Measurements from ENCODE around the gene LAMA3. TPM values are rescaled to one million over a fixed set of nuclear protein-coding genes. Genes with fewer than 3 reads are reported as not detected.

Gene LAMA3
- polyA plus RNA-seq, 3 donors = 2.0 to 3.2 (median 2.2) TPM

- DNase-seq = no peak
These were observed 311.6 kb downstream of the LAMA3 start for GRCh38 chr18:24000613-24001490.

- DNase-seq = no peak
These were observed 313.2 kb downstream of the LAMA3 start for GRCh38 chr18:24002479-24002878.

GRCh38 chr18:24003288-24003687 lies 314.0 kb downstream of the LAMA3 start:
- no peak for DNase-seq

- DNase-seq = no peak
These were observed 314.8 kb downstream of the LAMA3 start for GRCh38 chr18:24003903-24004640.

Other genes starting within 250 kb of the LAMA3 start
- gene RIOK3, start 236.2 kb upstream of the LAMA3 start, polyA plus RNA-seq (ENCODE audit: insufficient read length in 3 of 3) = 10 to 100 TPM; 57.0 to 86.0 (median 75.5) TPM
- 10 to 100 TPM; 22.4 to 27.5 (median 25.5) TPM for gene RMC1, start 185.9 kb upstream of the LAMA3 start, polyA plus RNA-seq (ENCODE audit: insufficient read length in 3 of 3)
- 10 to 100 TPM; 18.1 to 26.1 (median 25.4) TPM for gene NPC1, start 102.9 kb upstream of the LAMA3 start, polyA plus RNA-seq (ENCODE audit: insufficient read length in 3 of 3)
- 1 to 10 TPM in 1 of 3 donors, under 1 TPM in 2; 0.58 to 1.1 (median 0.96) TPM for gene ANKRD29, start 26.5 kb upstream of the LAMA3 start, polyA plus RNA-seq (ENCODE audit: insufficient read length in 3 of 3)

All from renal pelvis (tissue), 4 donors.